Mesothelial cell of epicardium (in vitro differentiated cells): ENCODE measurements around the gene ARL14. TPM values are rescaled to one million over a fixed set of nuclear protein-coding genes. Genes with fewer than 3 reads are reported as not detected.

ENCODE experiments used
- DNase-seq, 2 experiments: peaks; one replicate each; pipeline ENCODE4 v3.0.0; 2021; ENCODE audit warnings: low spot score in 2 of 2; ENCODE audit not compliant: unreplicated experiment in 2 of 2
- H3K27ac Mint-ChIP-seq: 2 replicates; pipeline ENCODE4 v1.8.0; 2021; ENCODE audit warnings: mixed read lengths
- H3K27me3 Mint-ChIP-seq: 2 replicates; pipeline ENCODE4 v1.8.0; 2021; ENCODE audit warnings: low read depth, mixed read lengths
- H3K36me3 Mint-ChIP-seq: 2 replicates; pipeline ENCODE4 v1.8.0; 2021; ENCODE audit warnings: mixed read lengths
- H3K4me1 Mint-ChIP-seq: 2 replicates; pipeline ENCODE4 v1.8.0; 2021; ENCODE audit warnings: mixed read lengths
- H3K4me3 Mint-ChIP-seq: 2 replicates; pipeline ENCODE4 v1.8.0; 2021; ENCODE audit warnings: mild to moderate bottlenecking, moderate library complexity, mixed read lengths
- H3K9me3 Mint-ChIP-seq: 2 replicates; pipeline ENCODE4 v1.8.0; 2021; ENCODE audit warnings: mixed read lengths
- CTCF ChIP-seq: fragments of 200-600 bp; sonication (generic); IDR thresholded peaks from one replicate; pipeline ENCODE4 v1.5.0; 2021; ENCODE audit warnings: antibody characterized with exemption; ENCODE audit not compliant: unreplicated experiment
- total RNA-seq: library from RNA; stranded (reverse); gene quantifications from 3 replicates; pipeline ENCODE4 v1.2.1, GENCODE V29; 2021

Gene ARL14
- total RNA-seq, 1 donor from 2014 or later = not detected

- no peaks in the 10 kb centered on the region for H3K27me3 Mint-ChIP-seq
- no peaks in the 10 kb centered on the region for H3K9me3 Mint-ChIP-seq
- no peaks in the 10 kb centered on the region for H3K36me3 Mint-ChIP-seq
- no peak overlapping the region for H3K27ac Mint-ChIP-seq
- no peak for TF ChIP-seq CTCF
- peaks cover 25% of the 10 kb centered on the region for H3K4me1 Mint-ChIP-seq
- no peak for DNase-seq
- H3K4me3 Mint-ChIP-seq = no peak overlapping the region
Measured at GRCh38 chr3:160675566-160676124, 1.3 kb upstream of the ARL14 start.

- no peak overlapping the region for H3K4me3 Mint-ChIP-seq
- H3K36me3 Mint-ChIP-seq = no peaks in the 10 kb centered on the region
- DNase-seq = no peak
- no peak for TF ChIP-seq CTCF
- H3K27me3 Mint-ChIP-seq = no peaks in the 10 kb centered on the region
- H3K27ac Mint-ChIP-seq = peak overlapping the region; percentile 4
- peaks cover 25% of the 10 kb centered on the region for H3K4me1 Mint-ChIP-seq
- no peaks in the 10 kb centered on the region for H3K9me3 Mint-ChIP-seq
Measured at GRCh38 chr3:160677459-160677881, 510 bp downstream of the ARL14 start.

- TF ChIP-seq CTCF = no peak
Measured at GRCh38 chr3:160678292-160678842, 1.4 kb downstream of the ARL14 start.

GRCh38 chr3:160684368-160684740, 7.4 kb downstream of the ARL14 start:
- no peaks in the 10 kb centered on the region for H3K4me1 Mint-ChIP-seq
- H3K27ac Mint-ChIP-seq = no peak overlapping the region
- H3K9me3 Mint-ChIP-seq = no peaks in the 10 kb centered on the region
- no peaks in the 10 kb centered on the region for H3K36me3 Mint-ChIP-seq
- no peak for DNase-seq
- no peak overlapping the region for H3K4me3 Mint-ChIP-seq
- TF ChIP-seq CTCF = no peak
- H3K27me3 Mint-ChIP-seq = no peaks in the 10 kb centered on the region

More at GRCh38 chr3:160678292-160678842, 1.4 kb downstream of the ARL14 start:
- peaks cover 25% of the 10 kb centered on the region for H3K4me1 Mint-ChIP-seq
- H3K27me3 Mint-ChIP-seq = no peaks in the 10 kb centered on the region
- H3K36me3 Mint-ChIP-seq = no peaks in the 10 kb centered on the region
- no peaks in the 10 kb centered on the region for H3K9me3 Mint-ChIP-seq
- DNase-seq = no peak
- H3K4me3 Mint-ChIP-seq = no peak overlapping the region
- H3K27ac Mint-ChIP-seq = no peak overlapping the region

GRCh38 chr3:160685144-160685766, 8.3 kb downstream of the ARL14 start:
- no peak overlapping the region for H3K4me3 Mint-ChIP-seq
- no peaks in the 10 kb centered on the region for H3K4me1 Mint-ChIP-seq
- no peak overlapping the region for H3K27ac Mint-ChIP-seq
- TF ChIP-seq CTCF = peak; percentile 67
- DNase-seq = no peak
- no peaks in the 10 kb centered on the region for H3K27me3 Mint-ChIP-seq
- no peaks in the 10 kb centered on the region for H3K36me3 Mint-ChIP-seq
- no peaks in the 10 kb centered on the region for H3K9me3 Mint-ChIP-seq
